ENCODE data around the gene LHX6.

- TF ChIP-seq YY1 (IDR thresholded peaks at IDR 0.05; ENCODE audit: extremely low read depth, insufficient replicate concordance, low read depth, low read length) = no peak
- no peak for TF ChIP-seq CEBPB (IDR thresholded peaks at IDR 0.05; ENCODE audit: low read depth)
- no peak for TF ChIP-seq SRF (IDR thresholded peaks at IDR 0.05; ENCODE audit: low read depth)
- no peak for TF ChIP-seq CTCF (IDR thresholded peaks at IDR 0.05 in 2 of 3, conservative IDR thresholded peaks at IDR 0.05 in 1 of 3; ENCODE audit: borderline replicate concordance in 1 of 3, insufficient read depth in 1 of 3, low read depth in 2 of 3, low read length in 2 of 3)
These were observed 1.2 kb downstream of the LHX6 start for GRCh38 chr9:122227575-122227900.
